GM19395 (cell line): ENCODE results near the gene EMC9.

ENCODE experiments used
- ATAC-seq: cut with Tn5 transposase; IDR thresholded peaks from one replicate; pipeline ENCODE4 v1.9.1; 2021; ENCODE audit warnings: mild to moderate bottlenecking, moderate library complexity; ENCODE audit not compliant: unreplicated experiment

EMC9 gene

GRCh38 chr14:24092505-24093206, 48.7 kb downstream of the EMC9 start:
- no peak for ATAC-seq

- no peak for ATAC-seq
These were observed 49.3 kb downstream of the EMC9 start for GRCh38 chr14:24092110-24092504.

GRCh38 chr14:24089890-24090289, 51.5 kb downstream of the EMC9 start:
- no peak for ATAC-seq
